GM12878 (cell line): ENCODE measurements around the gene LYZ. TPM values are rescaled to one million over a fixed set of nuclear protein-coding genes. Genes with fewer than 3 reads are reported as not detected.

Experiments used
- ATAC-seq: fragments of 200-7000 bp; cut with Tn5 transposase; 3 replicates; pipeline ENCODE4 v1.9.1; 2020; ENCODE audit warnings: mild to moderate bottlenecking, moderate library complexity
- BruUV-seq: library from RNA; stranded (reverse); fragments of 400-500 nt; replicated peaks from 2 replicates; lab custom pipeline; 2021; lab: Mats Ljungman, UMichigan
- CTCF ChIA-PET: fragments of 300-600 bp; sonication (Branson Sonifier 250); formaldehyde crosslinking; extraction: SDS; loops from one replicate; lab custom pipeline; 2021; ENCODE audit warnings: inconsistent platforms; lab: Yijun Ruan, JAX
- POLR2A ChIA-PET: fragments of 350-600 bp; formaldehyde crosslinking; extraction: SDS; loops from one replicate; lab custom pipeline; 2021; ENCODE audit warnings: inconsistent platforms; lab: Charles Lee
- RAD21 ChIA-PET: fragments of 300-600 bp; sonication (Branson Sonifier 250); formaldehyde crosslinking; loops from one replicate; lab custom pipeline; 2023; ENCODE audit warnings: antibody characterized with exemption; ENCODE audit not compliant: unreplicated experiment; lab: Charles Lee
- SMC1A ChIA-PET: fragments of 300-600 bp; sonication (Branson Sonifier 250); formaldehyde crosslinking; loops from one replicate; lab custom pipeline; 2023; ENCODE audit not compliant: unreplicated experiment, uncharacterized antibody; lab: Charles Lee
- DNase-seq: peaks from one replicate; pipeline ENCODE4 v3.0.0-alpha.2; 2011; ENCODE audit warnings: low read depth, low spot score
- FAIRE-seq: peaks from 3 replicates; lab custom pipeline; 2011; peaks lifted over from hg19 to GRCh38; lab: Jason Lieb, UNC
- H2AFZ ChIP-seq: 2 replicates; pipeline ENCODE4 v1.6.0; 2011; ENCODE audit warnings: low read depth, low read length, control low read depth; ENCODE audit not compliant: control insufficient read depth
- H3K27ac ChIP-seq: 2 replicates; pipeline ENCODE4 v1.5.1; 2011; ENCODE audit warnings: control low read depth; ENCODE audit not compliant: control insufficient read depth, insufficient read depth
- H3K27me3 ChIP-seq, 2 experiments: replicated peaks in 1 of 2; 2 replicates each; pipeline versions ENCODE4 v1.6.0 to v1.6.1; 2011; ENCODE audit warnings: low read length in 1 of 2; ENCODE audit not compliant: control insufficient read depth in 2 of 2, insufficient read depth in 2 of 2
- H3K36me3 ChIP-seq, 2 experiments: 2 replicates each; pipeline ENCODE4 v1.5.1; 2011; ENCODE audit warnings: low read length in 1 of 2; ENCODE audit not compliant: control insufficient read depth in 2 of 2, insufficient read depth in 2 of 2
- H3K4me1 ChIP-seq: 2 replicates; pipeline ENCODE4 v1.6.1; 2011; ENCODE audit warnings: mild to moderate bottlenecking, low read length, moderate library complexity, mixed read lengths; ENCODE audit not compliant: control insufficient read depth, insufficient read depth
- H3K4me2 ChIP-seq: 2 replicates; pipeline ENCODE4 v1.6.0; 2011; ENCODE audit warnings: control low read depth; ENCODE audit not compliant: control insufficient read depth, insufficient read depth
- H3K4me3 ChIP-seq: fragments of 200-600 bp; sonication (generic); 2 replicates; pipeline ENCODE4 v1.5.1; 2016
- H3K79me2 ChIP-seq: 2 replicates; pipeline ENCODE4 v1.6.0; 2011; ENCODE audit warnings: low read length; ENCODE audit not compliant: control insufficient read depth, insufficient read depth
- H3K9ac ChIP-seq: 2 replicates; pipeline ENCODE4 v1.8.0; 2011; ENCODE audit warnings: low read length, control low read depth, mixed read lengths; ENCODE audit not compliant: control insufficient read depth, insufficient read depth
- H3K9me3 ChIP-seq: replicated peaks from 3 replicates; pipeline ENCODE4 v1.5.1; 2011; ENCODE audit warnings: mild to moderate bottlenecking, low read length; ENCODE audit not compliant: control insufficient read depth, insufficient read depth
- H4K20me1 ChIP-seq: 2 replicates; pipeline ENCODE4 v1.6.0; 2011; ENCODE audit not compliant: control insufficient read depth, insufficient read depth
- ATF3 ChIP-seq: IDR thresholded peaks from 2 replicates; pipeline ENCODE4 v1.6.1; 2011; ENCODE audit warnings: low read depth, mild to moderate bottlenecking, low read length, moderate library complexity, borderline replicate concordance; ENCODE audit errors: extremely low read depth
- BCL3 ChIP-seq: IDR thresholded peaks from 2 replicates; pipeline ENCODE4 v1.6.1; 2011; ENCODE audit warnings: borderline replicate concordance, low read depth, mild to moderate bottlenecking, moderate library complexity, low read length; ENCODE audit not compliant: insufficient read depth, poor library complexity, severe bottlenecking
- EP300 ChIP-seq, 2 experiments: fragments of 150-350 bp in 1 of 2; IDR thresholded peaks; 2 replicates each; pipeline ENCODE4 v1.6.1; 2011 to 2012; ENCODE audit warnings: low read depth in 2 of 2, low read length in 2 of 2, borderline replicate concordance in 1 of 2, improper control_type of control experiment in 1 of 2, inconsistent platforms in 1 of 2; ENCODE audit not compliant: control insufficient read depth in 1 of 2
- HDAC6 ChIP-seq: fragments of 200-600 bp; sonication (generic); IDR thresholded peaks from one replicate; pipeline ENCODE4 v1.8.0; 2017; ENCODE audit warnings: antibody characterized with exemption; ENCODE audit not compliant: unreplicated experiment
- SIN3A ChIP-seq: IDR thresholded peaks from 2 replicates; pipeline ENCODE4 v1.6.1; 2012; ENCODE audit warnings: low read depth, low read length, improper control_type of control experiment
- SPI1 ChIP-seq: IDR thresholded peaks from 2 replicates; pipeline ENCODE4 v1.6.1; 2011; ENCODE audit warnings: low read depth, mild to moderate bottlenecking, low read length, moderate library complexity, borderline replicate concordance; ENCODE audit not compliant: insufficient read depth
- TCF12 ChIP-seq: IDR thresholded peaks from 2 replicates; pipeline ENCODE4 v1.6.1; 2011; ENCODE audit warnings: low read depth, mild to moderate bottlenecking, low read length
- ZBTB11 ChIP-seq: fragments of 450-650 bp; formaldehyde crosslinking; IDR thresholded peaks from 2 replicates; pipeline ENCODE4 v1.5.0; 2022; ENCODE audit warnings: mild to moderate bottlenecking, missing genetic modification characterization
- WGBS: methylation state at CpG from one replicate; pipeline ENCODE4 v1.1.6; 2016; ENCODE audit warnings: low lambda C conversion rate; ENCODE audit not compliant: insufficient replicate concordance, insufficient coverage; ENCODE audit errors: missing lambda C conversion rate; 5-methylcytosine and 5-hydroxymethylcytosine counted together
- in situ Hi-C: fragments of 300-500 bp; cut with MboI; formaldehyde crosslinking; loops from 9 replicates; pipeline ENCODE4 v1.14.3; 2018; ENCODE audit warnings: mixed read lengths
- intact Hi-C: fragments of 100-400 bp; cut with micrococcal nuclease; formaldehyde crosslinking; loops from one replicate; pipeline ENCODE4 v1.14.2; 2022; ENCODE audit not compliant: unreplicated experiment
- polyA plus RNA-seq, 11 experiments: library from polyadenylated mRNA; depleted of rRNA in 4 of 11; unstranded in 6 of 11; stranded (reverse) in 5 of 11; fragments of >200 nt; fragmentation: Nextera tagmentation in 4 of 11; fragmentation: Illumina TruSeq in 1 of 11; extraction: Ambion mirVana in 4 of 11; extraction: Trizol in 1 of 11; gene quantifications; 1 replicate in 1 of 11; 2 replicates in 10 of 11; pipeline versions ENCODE4 v1.2.1 to v1.2.3, GENCODE V29; 2011 to 2016; ENCODE audit warnings: inconsistent platforms in 2 of 11, missing spikeins in 2 of 11, low read depth in 1 of 11
- total RNA-seq, 4 experiments: library from RNA; depleted of rRNA in 3 of 4; stranded (reverse); fragments of >200 nt in 3 of 4; fragmentation: Illumina TruSeq in 1 of 4; extraction: Trizol in 1 of 4; gene quantifications; 2 replicates each; pipeline versions ENCODE4 v1.2.1 to v1.2.3, GENCODE V29; 2013 to 2021
- TF ChIP-seq, protein P1 (sequence below): fragments of 450-650 bp; IDR thresholded peaks from 2 replicates; pipeline ENCODE4 v1.6.1; 2018; ENCODE audit warnings: borderline replicate concordance, mild to moderate bottlenecking; ENCODE audit not compliant: partially characterized antibody

The LYZ gene
- total and polyA plus RNA-seq, 10 of the 15 experiments (the other 5 are each of a cell fraction or from before 2014, with no cell fraction given), result 1.9 TPM; not detected in 9

DNA sequence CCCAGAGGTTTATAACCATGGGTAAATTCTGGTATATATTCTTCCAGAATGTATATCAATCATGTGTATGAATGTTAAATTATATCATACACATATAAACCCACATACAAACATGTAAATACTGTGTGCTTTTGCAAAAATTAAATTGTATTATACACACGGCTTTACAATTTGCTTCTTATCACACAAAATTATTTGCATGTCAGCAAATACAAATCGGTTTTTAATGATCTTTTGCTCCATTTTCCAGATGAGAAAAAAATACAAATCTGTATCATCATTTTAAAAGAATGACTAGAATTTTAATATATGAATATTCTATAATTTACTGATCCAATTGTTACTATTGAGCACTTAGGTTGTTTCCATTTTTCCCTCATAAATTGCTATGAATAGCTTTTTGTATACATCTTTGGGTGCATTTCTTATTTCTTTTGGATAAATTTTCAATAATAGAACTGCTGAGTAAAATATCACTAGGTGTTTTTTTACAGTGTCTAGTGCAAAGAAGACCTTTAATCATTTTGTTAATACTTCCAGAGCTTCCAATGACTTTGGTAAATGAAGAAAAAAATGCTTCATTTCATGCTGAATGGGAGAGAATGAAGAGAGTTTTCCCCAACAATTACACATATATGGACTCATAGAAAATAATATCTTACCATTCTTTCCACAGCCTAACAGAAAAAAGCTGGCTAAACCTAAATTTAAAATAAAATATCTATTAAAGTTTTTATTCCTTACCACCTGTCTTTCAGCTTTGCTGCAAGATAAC is 3.5 kb downstream of the LYZ start (continued):
- no peak for TF ChIP-seq ZBTB11 (CRISPR knock-in tag)
- no peak for TF ChIP-seq SIN3A
- no peak for TF ChIP-seq SPI1
- no peak for TF ChIP-seq BCL3

- no peak for FAIRE-seq
- TF ChIP-seq ATF3, result no peak
- TF ChIP-seq, protein P1, sequence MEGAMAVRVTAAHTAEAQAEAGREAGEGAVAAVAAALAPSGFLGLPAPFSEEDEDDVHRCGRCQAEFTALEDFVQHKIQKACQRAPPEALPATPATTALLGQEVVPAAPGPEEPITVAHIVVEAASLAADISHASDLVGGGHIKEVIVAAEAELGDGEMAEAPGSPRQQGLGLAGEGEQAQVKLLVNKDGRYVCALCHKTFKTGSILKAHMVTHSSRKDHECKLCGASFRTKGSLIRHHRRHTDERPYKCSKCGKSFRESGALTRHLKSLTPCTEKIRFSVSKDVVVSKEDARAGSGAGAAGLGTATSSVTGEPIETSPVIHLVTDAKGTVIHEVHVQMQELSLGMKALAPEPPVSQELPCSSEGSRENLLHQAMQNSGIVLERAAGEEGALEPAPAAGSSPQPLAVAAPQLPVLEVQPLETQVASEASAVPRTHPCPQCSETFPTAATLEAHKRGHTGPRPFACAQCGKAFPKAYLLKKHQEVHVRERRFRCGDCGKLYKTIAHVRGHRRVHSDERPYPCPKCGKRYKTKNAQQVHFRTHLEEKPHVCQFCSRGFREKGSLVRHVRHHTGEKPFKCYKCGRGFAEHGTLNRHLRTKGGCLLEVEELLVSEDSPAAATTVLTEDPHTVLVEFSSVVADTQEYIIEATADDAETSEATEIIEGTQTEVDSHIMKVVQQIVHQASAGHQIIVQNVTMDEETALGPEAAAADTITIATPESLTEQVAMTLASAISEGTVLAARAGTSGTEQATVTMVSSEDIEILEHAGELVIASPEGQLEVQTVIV, result no peak
- TF ChIP-seq EP300 (IDR thresholded peaks at IDR 0.05; ENCODE audit: borderline replicate concordance in 1 of 2, control insufficient read depth in 1 of 2, low read depth in 2 of 2, low read length in 2 of 2), result no peak
- TF ChIP-seq TCF12, result no peak
- TF ChIP-seq HDAC6, result no peak
Observed at GRCh38 chr12:69352904-69353303, 4.7 kb downstream of the LYZ start.

More at GRCh38 chr12:69352904-69353303, 4.7 kb downstream of the LYZ start:
- no peaks in the 10 kb centered on the region for H3K9me3 ChIP-seq
- WGBS, result 78% methylated on average over 5 of the region's 5 CpGs
- in situ Hi-C loops, result no loop called here
- intact Hi-C loops, result no loop called here
- no peak overlapping the region for H3K4me3 ChIP-seq
- ATAC-seq, result no peak
- no peak overlapping the region for H2AFZ ChIP-seq
- ChIA-PET POLR2A (no interaction called here), SMC1A (interaction anchor here (1.6 to 1.9 kb wide), 2 partner anchors 13 to 62 kb away, joined by 4 read pairs; no protein-coding TSS in a partner anchor), RAD21 (no interaction called here), CTCF (interaction anchor here (1.4 to 2.0 kb wide), 2 partner anchors 219 to 288 kb away, joined by 8 to 10 read pairs; no protein-coding TSS in a partner anchor)
- no peak overlapping the region for H3K4me2 ChIP-seq
- no peaks in the 10 kb centered on the region for H4K20me1 ChIP-seq
- BruUV-seq, result no TSS peak
- no peaks in the 10 kb centered on the region for H3K27me3 ChIP-seq
- H3K4me1 ChIP-seq, result no peaks in the 10 kb centered on the region
- no peak overlapping the region for H3K9ac ChIP-seq
- no peak for DNase-seq
- no peaks in the 10 kb centered on the region for H3K79me2 ChIP-seq
- no peak overlapping the region for H3K27ac ChIP-seq
- no peaks in the 10 kb centered on the region for H3K36me3 ChIP-seq
